ENCODE data around the gene ERMARD.

DNA sequence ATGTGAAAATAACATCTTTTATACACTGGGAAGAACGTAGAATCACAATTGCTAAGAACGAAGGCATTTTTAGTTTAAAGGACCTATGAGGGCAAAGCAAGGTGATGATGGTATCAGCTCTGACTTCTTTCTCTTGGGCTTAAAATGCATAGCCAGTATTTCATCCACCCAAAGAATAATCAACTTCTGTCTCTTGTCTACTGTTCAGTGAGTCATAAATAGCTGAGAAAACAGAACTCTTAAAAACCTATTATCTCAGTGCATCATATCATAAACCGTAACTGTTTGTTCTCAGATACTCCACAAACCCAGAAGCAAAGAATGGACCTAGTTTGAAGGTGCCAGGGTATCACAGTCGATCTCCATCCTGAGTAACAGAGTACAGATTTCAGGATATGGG lies 32.3 kb upstream of the ERMARD start:
- no peak for TF ChIP-seq EZH2phosphoT487 (IDR thresholded peaks at IDR 0.05; ENCODE audit: low read length)
- TF ChIP-seq, protein P1, sequence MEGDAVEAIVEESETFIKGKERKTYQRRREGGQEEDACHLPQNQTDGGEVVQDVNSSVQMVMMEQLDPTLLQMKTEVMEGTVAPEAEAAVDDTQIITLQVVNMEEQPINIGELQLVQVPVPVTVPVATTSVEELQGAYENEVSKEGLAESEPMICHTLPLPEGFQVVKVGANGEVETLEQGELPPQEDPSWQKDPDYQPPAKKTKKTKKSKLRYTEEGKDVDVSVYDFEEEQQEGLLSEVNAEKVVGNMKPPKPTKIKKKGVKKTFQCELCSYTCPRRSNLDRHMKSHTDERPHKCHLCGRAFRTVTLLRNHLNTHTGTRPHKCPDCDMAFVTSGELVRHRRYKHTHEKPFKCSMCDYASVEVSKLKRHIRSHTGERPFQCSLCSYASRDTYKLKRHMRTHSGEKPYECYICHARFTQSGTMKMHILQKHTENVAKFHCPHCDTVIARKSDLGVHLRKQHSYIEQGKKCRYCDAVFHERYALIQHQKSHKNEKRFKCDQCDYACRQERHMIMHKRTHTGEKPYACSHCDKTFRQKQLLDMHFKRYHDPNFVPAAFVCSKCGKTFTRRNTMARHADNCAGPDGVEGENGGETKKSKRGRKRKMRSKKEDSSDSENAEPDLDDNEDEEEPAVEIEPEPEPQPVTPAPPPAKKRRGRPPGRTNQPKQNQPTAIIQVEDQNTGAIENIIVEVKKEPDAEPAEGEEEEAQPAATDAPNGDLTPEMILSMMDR (IDR thresholded peaks at IDR 0.05; ENCODE audit: low read length), result no peak
- TF ChIP-seq EZH2 (optimal IDR thresholded peaks at IDR 0.05; ENCODE audit: low read depth, low read length), result no peak

Data from MM.1S (cell line).